MM.1S (cell line): ENCODE data around the gene SETX.
"Not testable (repeated sequence)": the region's sequence is repeated elsewhere in the genome, so short reads cannot be mapped to it uniquely, and the experiment has no call there.

Source experiments
- DNase-seq: peaks from one replicate; pipeline ENCODE4 v3.0.0-alpha.2; 2015
- H2AFZ ChIP-seq: fragments of 300-600 bp; sonication (generic); 2 replicates; pipeline ENCODE4 v1.6.0; 2016; ENCODE audit warnings: antibody characterized with exemption, low read length
- H3F3A ChIP-seq: fragments of 300-600 bp; sonication (generic); 2 replicates; pipeline ENCODE4 v1.6.1; 2016; ENCODE audit warnings: mild to moderate bottlenecking, antibody characterized with exemption, low read length, moderate library complexity, mixed read lengths; ENCODE audit not compliant: insufficient read depth
- H3K27ac ChIP-seq: fragments of 300-600 bp; sonication (generic); 2 replicates; pipeline ENCODE4 v1.5.1; 2016; ENCODE audit warnings: mild to moderate bottlenecking, low read length
- H3K27me3 ChIP-seq: fragments of 300-600 bp; sonication (generic); replicated peaks from 2 replicates; pipeline ENCODE4 v1.6.0; 2016; ENCODE audit warnings: low read length; ENCODE audit not compliant: insufficient read depth
- H3K36me3 ChIP-seq: fragments of 300-600 bp; sonication (generic); replicated peaks from 2 replicates; pipeline ENCODE4 v1.6.1; 2016; ENCODE audit warnings: mild to moderate bottlenecking, low read length, mixed read lengths; ENCODE audit not compliant: insufficient read depth
- H3K4me1 ChIP-seq: fragments of 300-600 bp; sonication (generic); 2 replicates; pipeline ENCODE4 v1.6.1; 2016; ENCODE audit warnings: low read length, mixed read lengths
- H3K4me2 ChIP-seq: fragments of 300-600 bp; sonication (generic); 2 replicates; pipeline ENCODE4 v1.6.0; 2016; ENCODE audit warnings: low read depth, low read length
- H3K4me3 ChIP-seq: fragments of 300-600 bp; sonication (generic); 2 replicates; pipeline ENCODE4 v1.5.1; 2016; ENCODE audit warnings: low read length, mixed read lengths
- H3K79me2 ChIP-seq: fragments of 300-600 bp; sonication (generic); 2 replicates; pipeline ENCODE4 v1.6.1; 2016; ENCODE audit warnings: mixed run types, low read length, mixed read lengths
- H3K9ac ChIP-seq: fragments of 300-600 bp; sonication (generic); 2 replicates; pipeline ENCODE4 v1.6.1; 2016; ENCODE audit warnings: low read length, mixed read lengths
- H3K9me2 ChIP-seq: fragments of 300-600 bp; sonication (generic); replicated peaks from 2 replicates; pipeline ENCODE4 v1.6.1; 2016; ENCODE audit warnings: mild to moderate bottlenecking, low read length, mixed read lengths; ENCODE audit not compliant: insufficient read depth
- H3K9me3 ChIP-seq: fragments of 300-600 bp; sonication (generic); replicated peaks from 2 replicates; pipeline ENCODE4 v1.6.1; 2016; ENCODE audit warnings: mild to moderate bottlenecking, low read length, mixed read lengths; ENCODE audit not compliant: insufficient read depth
- H4K20me1 ChIP-seq: fragments of 300-600 bp; sonication (generic); 2 replicates; pipeline ENCODE4 v1.6.1; 2016; ENCODE audit warnings: mild to moderate bottlenecking, low read length, moderate library complexity, mixed read lengths; ENCODE audit not compliant: insufficient read depth
- CTCF ChIP-seq: fragments of 300-600 bp; sonication (generic); IDR thresholded peaks from 2 replicates; pipeline ENCODE4 v1.5.1; 2016; ENCODE audit warnings: antibody characterized with exemption, low read length, mixed read lengths
- EZH2 ChIP-seq: fragments of 300-600 bp; sonication (generic); optimal IDR thresholded peaks from 2 replicates; pipeline ENCODE3; 2017; ENCODE audit warnings: low read depth, mild to moderate bottlenecking, antibody characterized with exemption, low read length, mixed read lengths
- EZH2phosphoT487 ChIP-seq: fragments of 300-600 bp; sonication (generic); IDR thresholded peaks from 2 replicates; pipeline ENCODE4 v1.6.1; 2018; ENCODE audit warnings: antibody characterized with exemption, low read length

The SETX gene

GRCh38 chr9:132283165-132283564 is 71.6 kb downstream of the SETX start:
- Histone ChIP-seq H3K36me3 (peaks cover 8% of the 10 kb centered on the region), H3K79me2 (no peaks in the 10 kb centered on the region), H3K4me2 (no peak overlapping the region), H3K9me3 (no peaks in the 10 kb centered on the region), H2AFZ (no peak overlapping the region), H3K4me3 (no peak overlapping the region), H3K4me1 (no peaks in the 10 kb centered on the region), H3K9ac (no peak overlapping the region), H4K20me1 (0 out of 2 replicates have a peak, but pooled peaks cover 3% of the 10 kb centered on the region), H3K27me3 (no peaks in the 10 kb centered on the region), H3K27ac (no peak overlapping the region), H3F3A (no peaks in the 10 kb centered on the region), H3K9me2 (no peaks in the 10 kb centered on the region)
- TF ChIP-seq EZH2phosphoT487 (no peak), EZH2 (no peak), CTCF (no peak)
- no peak for DNase-seq

- H3K4me1 ChIP-seq, result no peaks in the 10 kb centered on the region
- H3K4me3 ChIP-seq, result no peak overlapping the region
- H3K9ac ChIP-seq, result no peak overlapping the region
- H4K20me1 ChIP-seq, result 0 out of 2 replicates have a peak, but pooled peaks cover 3% of the 10 kb centered on the region
- H3K27ac ChIP-seq, result no peak overlapping the region
- no peaks in the 10 kb centered on the region for H3K9me2 ChIP-seq
- peaks cover 9% of the 10 kb centered on the region; the same call in 1 of the 2 replicates for H3F3A ChIP-seq
- peaks cover 8% of the 10 kb centered on the region for H3K36me3 ChIP-seq
- H2AFZ ChIP-seq, result no peak overlapping the region
- no peaks in the 10 kb centered on the region for H3K79me2 ChIP-seq
- no peak for DNase-seq
- H3K9me3 ChIP-seq, result no peaks in the 10 kb centered on the region
- no peak for TF ChIP-seq EZH2
- TF ChIP-seq EZH2phosphoT487, result no peak
- TF ChIP-seq CTCF, result no peak
- H3K27me3 ChIP-seq, result no peaks in the 10 kb centered on the region
- H3K4me2 ChIP-seq, result no peak overlapping the region
These were observed 79.9 kb downstream of the SETX start for GRCh38 chr9:132274861-132275260.

- H3K9me2 ChIP-seq, H3K79me2 ChIP-seq, H3K9me3 ChIP-seq, H4K20me1 ChIP-seq, H3K9ac ChIP-seq, H3K36me3 ChIP-seq, H3K4me3 ChIP-seq, H3K4me2 ChIP-seq, H3K27me3 ChIP-seq, H2AFZ ChIP-seq: not testable (repeated sequence)
- peak; percentile 15 for DNase-seq
- Histone ChIP-seq H3K4me1 (peaks cover 13% of the 10 kb centered on the region), H3K27ac (peak overlapping the region; percentile 45; the same call in 1 of the 2 replicates), H3F3A (peaks cover 21% of the 10 kb centered on the region; the same call in 1 of the 2 replicates)
These were observed 84.9 kb downstream of the SETX start for GRCh38 chr9:132269704-132270516.
